ENCODE results near the gene FAM209A. TPM values are rescaled to one million over a fixed set of nuclear protein-coding genes. Genes with fewer than 3 reads are reported as not detected.

Gene FAM209A
- polyA plus RNA-seq, 3 donors: 0.19 to 3.6 TPM; not detected in 1

GRCh38 chr20:56570832-56571231 lies 46.3 kb downstream of the FAM209A start:
- no CpG with 5 or more reads among the region's 2 CpGs for WGBS (ENCODE audit: insufficient coverage)
- H3K36me3 Mint-ChIP-seq: no peaks in the 10 kb centered on the region
- peaks cover 0 to 5% (median 2%) of the 10 kb centered on the region in 7 donors for H3K9me3 Mint-ChIP-seq

GRCh38 chr20:56572172-56572571 lies 47.6 kb downstream of the FAM209A start:
- no peak overlapping the region for H3K9ac ChIP-seq (ENCODE audit: insufficient read depth, low read length, poor library complexity, severe bottlenecking)
- no peaks in the 10 kb centered on the region for H4K20me1 ChIP-seq (ENCODE audit: insufficient read depth, low read length)
- Mint-ChIP-seq H3K36me3 (no peaks in the 10 kb centered on the region), H3K9me3 (peaks cover 0 to 5% (median 2%) of the 10 kb centered on the region in 7 donors), H3K4me3 (no peak overlapping the region), H3K27me3 (ENCODE audit: low read depth in 3 of 3) (peaks cover 5 to 12% (median 5%) of the 10 kb centered on the region in 3 donors), H3K4me1 (no peaks in the 10 kb centered on the region), H3K27ac (no peak overlapping the region)
- H3K79me2 ChIP-seq (ENCODE audit: insufficient read depth, low read length): no peaks in the 10 kb centered on the region
- H3K36me3 ChIP-seq (replicated peaks in 1 of 2; ENCODE audit: control insufficient read depth in 1 of 2, insufficient read depth in 2 of 2, low read length in 2 of 2): no peaks in the 10 kb centered on the region
- 72% methylated on average over 2 of the region's 4 CpGs for WGBS (ENCODE audit: insufficient coverage)
- H2AFZ ChIP-seq (ENCODE audit: insufficient read depth, low read depth, low read length, poor library complexity, severe bottlenecking): no peak overlapping the region
- no peaks in the 10 kb centered on the region for H3K9me3 ChIP-seq (replicated peaks in 1 of 2; ENCODE audit: control insufficient read depth in 1 of 2, insufficient read depth in 1 of 2, low read length in 2 of 2)
- H3K27me3 ChIP-seq (ENCODE audit: control insufficient read depth in 2 of 2, insufficient read depth in 2 of 2, low read length in 2 of 2): no peaks in the 10 kb centered on the region
- no peak overlapping the region for H3K4me2 ChIP-seq (replicated peaks; ENCODE audit: extremely low read depth, low read length, poor library complexity, severe bottlenecking)
- no peak for DNase-seq
- TF ChIP-seq CTCF (IDR thresholded peaks at IDR 0.05): no peak
- H3K27ac ChIP-seq (ENCODE audit: low read depth in 1 of 2, low read length in 2 of 2): no peak overlapping the region
- H3K4me1 ChIP-seq (ENCODE audit: control insufficient read depth in 1 of 2, insufficient read depth in 2 of 2, low read length in 2 of 2): no peaks in the 10 kb centered on the region
- no peak overlapping the region for H3K4me3 ChIP-seq (replicated peaks in 1 of 3; ENCODE audit: low read depth in 2 of 3, low read length in 3 of 3)
- intact Hi-C loops (cut with micrococcal nuclease): no loop called here

More at GRCh38 chr20:56570832-56571231, 46.3 kb downstream of the FAM209A start:
- no peak overlapping the region for H3K4me2 ChIP-seq (replicated peaks; ENCODE audit: extremely low read depth, low read length, poor library complexity, severe bottlenecking)
- DNase-seq: no peak
- no peak for TF ChIP-seq CTCF (IDR thresholded peaks at IDR 0.05)
- no peaks in the 10 kb centered on the region for H3K27me3 ChIP-seq (ENCODE audit: control insufficient read depth in 2 of 2, insufficient read depth in 2 of 2, low read length in 2 of 2)
- H3K79me2 ChIP-seq (ENCODE audit: insufficient read depth, low read length): no peaks in the 10 kb centered on the region
- intact Hi-C loops (cut with micrococcal nuclease): no loop called here
- H3K27ac ChIP-seq (ENCODE audit: low read depth in 1 of 2, low read length in 2 of 2): no peak overlapping the region
- no peaks in the 10 kb centered on the region for H4K20me1 ChIP-seq (ENCODE audit: insufficient read depth, low read length)
- H3K4me3 Mint-ChIP-seq: no peak overlapping the region
- H2AFZ ChIP-seq (ENCODE audit: insufficient read depth, low read depth, low read length, poor library complexity, severe bottlenecking): no peak overlapping the region
- peaks cover 4 to 10% (median 5%) of the 10 kb centered on the region in 3 donors for H3K27me3 Mint-ChIP-seq (ENCODE audit: low read depth in 3 of 3)
- no peaks in the 10 kb centered on the region for H3K9me3 ChIP-seq (replicated peaks in 1 of 2; ENCODE audit: control insufficient read depth in 1 of 2, insufficient read depth in 1 of 2, low read length in 2 of 2)
- H3K4me1 Mint-ChIP-seq: no peaks in the 10 kb centered on the region
- no peak overlapping the region for H3K9ac ChIP-seq (ENCODE audit: insufficient read depth, low read length, poor library complexity, severe bottlenecking)
- no peak overlapping the region for H3K4me3 ChIP-seq (replicated peaks in 1 of 3; ENCODE audit: low read depth in 2 of 3, low read length in 3 of 3)
- H3K36me3 ChIP-seq (replicated peaks in 1 of 2; ENCODE audit: control insufficient read depth in 1 of 2, insufficient read depth in 2 of 2, low read length in 2 of 2): no peaks in the 10 kb centered on the region
- H3K27ac Mint-ChIP-seq: no peak overlapping the region
- H3K4me1 ChIP-seq (ENCODE audit: control insufficient read depth in 1 of 2, insufficient read depth in 2 of 2, low read length in 2 of 2): no peaks in the 10 kb centered on the region

All from CD14-positive monocyte (primary cell).